Spleen (tissue), 7 donors: ENCODE measurements around the gene APOBEC3G.

Source experiments
- POLR2A ChIP-seq, 3 donors: fragments of 450-650 bp; IDR thresholded peaks; one replicate each; pipeline ENCODE4 v1.5.1; 2017; ENCODE audit warnings: antibody characterized with exemption in 3 of 3, mild to moderate bottlenecking in 1 of 3
- POLR2AphosphoS5 ChIP-seq, 3 donors: sonication (generic); formaldehyde crosslinking; IDR thresholded peaks; one replicate each; pipeline ENCODE4 v1.5.1; 2017; ENCODE audit warnings: antibody characterized with exemption in 3 of 3
- TF ChIP-seq, protein P1 (sequence below), 11 experiments: fragments of 200-600 bp in 7 of 11; fragments of 450-650 bp in 4 of 11; sonication (generic) in 4 of 11; IDR thresholded peaks in 8 of 11; conservative IDR thresholded peaks in 3 of 11; 1 replicate in 7 of 11; 2 replicates in 4 of 11; pipeline versions ENCODE4 v1.4.0 to v1.8.0; 2016 to 2021; ENCODE audit warnings: antibody characterized with exemption in 11 of 11, inconsistent platforms in 4 of 11, mild to moderate bottlenecking in 1 of 11
- donor health status: DM: no; HTN: no; CAD: no; lungs with moderate emphysema.
- donor health status: DM: no; HTN: no; CAD: no.
- donor health status: DM: no; HTN: no; CAD: no.

GRCh38 chr22:39129081-39129480 lies 52.0 kb downstream of the APOBEC3G start:
- TF ChIP-seq, protein P1, sequence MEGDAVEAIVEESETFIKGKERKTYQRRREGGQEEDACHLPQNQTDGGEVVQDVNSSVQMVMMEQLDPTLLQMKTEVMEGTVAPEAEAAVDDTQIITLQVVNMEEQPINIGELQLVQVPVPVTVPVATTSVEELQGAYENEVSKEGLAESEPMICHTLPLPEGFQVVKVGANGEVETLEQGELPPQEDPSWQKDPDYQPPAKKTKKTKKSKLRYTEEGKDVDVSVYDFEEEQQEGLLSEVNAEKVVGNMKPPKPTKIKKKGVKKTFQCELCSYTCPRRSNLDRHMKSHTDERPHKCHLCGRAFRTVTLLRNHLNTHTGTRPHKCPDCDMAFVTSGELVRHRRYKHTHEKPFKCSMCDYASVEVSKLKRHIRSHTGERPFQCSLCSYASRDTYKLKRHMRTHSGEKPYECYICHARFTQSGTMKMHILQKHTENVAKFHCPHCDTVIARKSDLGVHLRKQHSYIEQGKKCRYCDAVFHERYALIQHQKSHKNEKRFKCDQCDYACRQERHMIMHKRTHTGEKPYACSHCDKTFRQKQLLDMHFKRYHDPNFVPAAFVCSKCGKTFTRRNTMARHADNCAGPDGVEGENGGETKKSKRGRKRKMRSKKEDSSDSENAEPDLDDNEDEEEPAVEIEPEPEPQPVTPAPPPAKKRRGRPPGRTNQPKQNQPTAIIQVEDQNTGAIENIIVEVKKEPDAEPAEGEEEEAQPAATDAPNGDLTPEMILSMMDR (IDR thresholded peaks at IDR 0.05 in 8 of 11, conservative IDR thresholded peaks at IDR 0.05 in 3 of 11): no peak
- no peak for TF ChIP-seq POLR2AphosphoS5 (IDR thresholded peaks at IDR 0.05)
- no peak for TF ChIP-seq POLR2A (IDR thresholded peaks at IDR 0.05)
